ENCODE results near the gene TRMT61B. TPM values are rescaled to one million over a fixed set of nuclear protein-coding genes. Genes with fewer than 3 reads are reported as not detected.

The TRMT61B gene
- total RNA-seq, 4 donors from 2014 or later, result 1.4 to 7.0 (median 6.0) TPM; not detected in 1

- H3K36me3 ChIP-seq, result peaks cover 0 to 15% (median 4%) of the 10 kb centered on the region in 4 donors
- WGBS, 2 donors (ENCODE audit: low coverage in 1 of 2), result 94 to 100% methylated on average over 2 to 3 of the region's 3 CpGs
- TF ChIP-seq POLR2A (IDR thresholded peaks at IDR 0.05), result no peak
- H3K4me3 ChIP-seq, result no peak overlapping the region
- no peaks in the 10 kb centered on the region for H3K27me3 ChIP-seq
- no peaks in the 10 kb centered on the region for H3K9me3 ChIP-seq
- no peak overlapping the region for H3K27ac ChIP-seq
- no peak for DNase-seq
- peaks cover 3 to 9% (median 7%) of the 10 kb centered on the region in 4 donors for H3K4me1 ChIP-seq
- in situ Hi-C loops (cut with MboI; ENCODE audit: low pct_ligation_motif_present in 1 of 4, low pct_unique_long_range_greater_than_20kb in 1 of 4, low sequenced_read_pairs in 3 of 4) (no loop called here), intact Hi-C loops (cut with DNase I; ENCODE audit: low total_unique reads) (no loop called here)
Observed at GRCh38 chr2:28902584-28902983, 32.5 kb upstream of the TRMT61B start.

GRCh38 chr2:28901841-28902240 lies 31.7 kb upstream of the TRMT61B start:
- intact Hi-C loops (cut with DNase I; ENCODE audit: low total_unique reads) (no loop called here), in situ Hi-C loops (cut with MboI; ENCODE audit: low pct_ligation_motif_present in 1 of 4, low pct_unique_long_range_greater_than_20kb in 1 of 4, low sequenced_read_pairs in 3 of 4) (no loop called here)
- no peak overlapping the region for H3K4me3 ChIP-seq
- H3K4me1 ChIP-seq, result peaks cover 5 to 16% (median 14%) of the 10 kb centered on the region in 4 donors
- no peak overlapping the region for H3K27ac ChIP-seq
- 70 to 80% methylated on average over 1 of the region's 1 CpG for WGBS, 2 donors (ENCODE audit: low coverage in 1 of 2)
- H3K36me3 ChIP-seq, result peaks cover 0 to 13% (median 4%) of the 10 kb centered on the region in 4 donors
- no peak for TF ChIP-seq CTCF (IDR thresholded peaks at IDR 0.05)
- no peak for TF ChIP-seq POLR2AphosphoS5 (IDR thresholded peaks at IDR 0.05)
- no peak for TF ChIP-seq EP300 (IDR thresholded peaks at IDR 0.05; ENCODE audit: low read depth)
- TF ChIP-seq POLR2A (IDR thresholded peaks at IDR 0.05), result no peak
- H3K27me3 ChIP-seq, result no peaks in the 10 kb centered on the region
- H3K9me3 ChIP-seq, result no peaks in the 10 kb centered on the region
- no peak for DNase-seq

GRCh38 chr2:28901202-28901601 lies 31.1 kb upstream of the TRMT61B start:
- Histone ChIP-seq H3K4me3 (no peak overlapping the region), H3K36me3 (peaks cover 0 to 10% (median 4%) of the 10 kb centered on the region in 4 donors), H3K27me3 (no peaks in the 10 kb centered on the region), H3K4me1 (peaks cover 6 to 23% (median 21%) of the 10 kb centered on the region in 4 donors), H3K9me3 (no peaks in the 10 kb centered on the region), H3K27ac (no peak overlapping the region)
- intact Hi-C loops (cut with DNase I; ENCODE audit: low total_unique reads) (no loop called here), in situ Hi-C loops (cut with MboI; ENCODE audit: low pct_ligation_motif_present in 1 of 4, low pct_unique_long_range_greater_than_20kb in 1 of 4, low sequenced_read_pairs in 3 of 4) (no loop called here)
- no peak for DNase-seq
- TF ChIP-seq POLR2AphosphoS5 (IDR thresholded peaks at IDR 0.05) (no peak), POLR2A (IDR thresholded peaks at IDR 0.05) (no peak), CTCF (IDR thresholded peaks at IDR 0.05) (no peak), EP300 (IDR thresholded peaks at IDR 0.05; ENCODE audit: low read depth) (no peak)
- 63 to 64% methylated on average over 2 of the region's 2 CpGs for WGBS, 2 donors (ENCODE audit: low coverage in 1 of 2)

GRCh38 chr2:28898048-28898447 lies 27.9 kb upstream of the TRMT61B start:
- Histone ChIP-seq H3K36me3 (peaks cover 0 to 10% (median 4%) of the 10 kb centered on the region in 4 donors), H3K27ac (no peak overlapping the region), H3K4me1 (peaks cover 12 to 31% (median 29%) of the 10 kb centered on the region in 4 donors), H3K9me3 (no peaks in the 10 kb centered on the region), H3K4me3 (no peak overlapping the region), H3K27me3 (no peaks in the 10 kb centered on the region)
- in situ Hi-C loops (cut with MboI; ENCODE audit: low pct_ligation_motif_present in 1 of 4, low pct_unique_long_range_greater_than_20kb in 1 of 4, low sequenced_read_pairs in 3 of 4) (loop anchor here in 1 of 4 donors (25.0 kb wide), 1 partner anchor 311 kb away; no protein-coding TSS in a partner anchor), intact Hi-C loops (cut with DNase I; ENCODE audit: low total_unique reads) (loop anchor here (10.0 kb wide), 1 partner anchor 323 kb away; no protein-coding TSS in a partner anchor)
- TF ChIP-seq POLR2A (IDR thresholded peaks at IDR 0.05) (no peak), POLR2AphosphoS5 (IDR thresholded peaks at IDR 0.05) (no peak), EP300 (IDR thresholded peaks at IDR 0.05; ENCODE audit: low read depth) (no peak), CTCF (IDR thresholded peaks at IDR 0.05) (no peak)
- DNase-seq, result no peak
- 40 to 58% methylated on average over 1 of the region's 1 CpG for WGBS, 2 donors (ENCODE audit: low coverage in 1 of 2)

- TF ChIP-seq POLR2A (IDR thresholded peaks at IDR 0.05), result no peak
- TF ChIP-seq CTCF (IDR thresholded peaks at IDR 0.05), result no peak
- TF ChIP-seq EP300 (IDR thresholded peaks at IDR 0.05; ENCODE audit: low read depth), result no peak
- no peak overlapping the region for H3K27ac ChIP-seq
- no peak overlapping the region for H3K4me3 ChIP-seq
- peaks cover 0 to 1% (median 0%) of the 10 kb centered on the region in 4 donors for H3K36me3 ChIP-seq
- intact Hi-C loops (cut with DNase I; ENCODE audit: low total_unique reads), result loop anchor here (10.0 kb wide), 1 partner anchor 322 kb away; no protein-coding TSS in a partner anchor
- no peaks in the 10 kb centered on the region for H3K27me3 ChIP-seq
- in situ Hi-C loops (cut with MboI; ENCODE audit: low pct_ligation_motif_present in 1 of 4, low pct_unique_long_range_greater_than_20kb in 1 of 4, low sequenced_read_pairs in 3 of 4), result loop anchor here in 1 of 4 donors (25.0 kb wide), 1 partner anchor 310 kb away; no protein-coding TSS in a partner anchor
- WGBS, 2 donors (ENCODE audit: low coverage in 1 of 2), result 61 to 76% methylated on average over 2 of the region's 2 CpGs
- DNase-seq, result no peak
- H3K4me1 ChIP-seq, result peaks cover 12 to 31% (median 29%) of the 10 kb centered on the region in 4 donors
- no peaks in the 10 kb centered on the region for H3K9me3 ChIP-seq
Observed at GRCh38 chr2:28896906-28897305, 26.8 kb upstream of the TRMT61B start.

All from transverse colon (tissue), 4 donors.